GM19467 (cell line): ENCODE measurements around the gene NRXN2.

Source experiments
- ATAC-seq: cut with Tn5 transposase; IDR thresholded peaks from one replicate; pipeline ENCODE4 v1.9.1; 2021; ENCODE audit warnings: mild to moderate bottlenecking, moderate library complexity; ENCODE audit not compliant: unreplicated experiment

The NRXN2 gene

GRCh38 chr11:64723117-64723906 is at the start of gene NRXN2:
NRXN2 (minus strand) TSS chr11:64723197; CDS start chr11:64713699, 9,498 bp downstream.
- ATAC-seq: peak; percentile 58

- ATAC-seq: no peak
Measured at GRCh38 chr11:64772303-64773018, 49.5 kb upstream of the NRXN2 start.

GRCh38 chr11:64771861-64772260 is 48.9 kb upstream of the NRXN2 start:
- no peak for ATAC-seq

DNA sequence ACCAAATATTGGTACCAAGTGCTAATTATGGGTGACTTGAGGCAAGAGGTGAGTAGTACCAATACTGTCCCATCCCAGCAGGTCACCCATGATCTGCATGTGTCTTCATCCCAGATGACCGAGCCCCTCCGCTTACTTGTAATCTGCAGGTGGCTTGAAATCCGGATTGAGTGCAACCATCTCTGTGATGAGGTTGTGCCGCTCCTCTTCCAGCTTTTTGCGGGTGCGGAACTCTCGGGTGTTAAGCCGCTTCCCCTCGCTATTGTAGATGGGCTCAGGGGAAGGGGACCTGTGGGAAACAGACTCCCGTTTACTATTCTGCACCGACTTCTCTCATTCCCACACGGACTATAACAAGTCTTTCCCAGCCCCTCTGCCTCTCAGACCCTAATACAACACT is 47.1 kb upstream of the NRXN2 start:
- ATAC-seq: no peak

DNA sequence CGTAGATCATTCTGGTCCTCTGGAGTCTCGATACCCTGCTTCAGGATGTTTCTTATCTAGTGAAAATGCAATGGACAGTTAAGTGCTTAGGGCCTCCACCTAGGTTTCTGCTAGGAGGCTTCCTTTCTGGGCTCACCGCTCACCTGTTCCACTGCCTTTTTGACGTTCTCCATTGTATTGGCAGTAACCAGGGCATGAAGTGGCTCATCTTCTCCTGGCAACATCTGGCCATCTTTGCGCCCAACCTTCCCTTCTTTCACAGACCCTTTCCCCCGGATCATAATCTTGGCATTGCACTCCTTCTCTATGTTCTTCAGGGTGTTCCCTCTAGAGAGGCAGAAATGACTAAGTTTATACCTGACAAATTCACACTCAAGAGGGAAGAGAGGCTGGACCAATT is 46.3 kb upstream of the NRXN2 start:
- no peak for ATAC-seq

DNA sequence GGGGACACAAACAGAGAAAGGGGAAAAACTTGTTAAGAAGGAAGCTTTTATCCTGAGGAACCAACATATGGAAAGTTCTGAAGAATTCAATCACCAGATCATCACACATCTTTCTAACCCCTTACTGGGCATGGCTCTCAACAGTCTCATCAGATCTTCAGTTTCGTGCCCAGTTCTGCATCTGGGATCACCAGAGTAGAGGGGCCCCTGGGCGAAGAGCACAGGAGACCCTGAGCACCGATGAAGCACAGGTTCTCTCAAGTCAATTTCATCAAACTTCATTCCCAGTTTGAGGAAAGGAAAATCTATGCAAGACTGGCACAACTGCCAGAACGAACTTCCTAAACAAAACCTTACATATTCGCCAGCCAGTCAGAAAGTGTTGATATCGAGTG is 45.3 kb upstream of the NRXN2 start:
- no peak for ATAC-seq

GRCh38 chr11:64767344-64768299 is 44.6 kb upstream of the NRXN2 start:
- no peak for ATAC-seq

DNA sequence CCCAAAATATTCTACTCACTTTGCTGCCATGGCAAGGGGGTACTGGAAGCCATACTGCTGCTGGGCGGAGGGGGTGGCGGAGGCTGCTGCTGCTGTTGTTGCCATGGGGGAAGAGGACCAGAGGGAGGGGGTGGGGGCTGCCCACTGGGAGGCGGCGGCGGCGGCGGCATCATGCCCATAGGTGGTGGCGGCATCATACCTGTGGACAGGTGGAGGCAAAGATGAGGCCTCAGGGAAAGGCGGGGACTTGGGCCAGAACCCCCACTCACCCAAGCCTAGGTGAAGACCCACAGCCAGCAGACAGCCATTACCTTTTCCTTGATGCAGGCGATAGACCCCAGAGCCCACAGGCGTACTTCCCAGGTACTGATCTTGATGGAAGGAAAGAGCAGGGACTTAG is 43.9 kb upstream of the NRXN2 start:
- ATAC-seq: no peak

GRCh38 chr11:64765851-64766665 is 43.1 kb upstream of the NRXN2 start:
- ATAC-seq: no peak

DNA sequence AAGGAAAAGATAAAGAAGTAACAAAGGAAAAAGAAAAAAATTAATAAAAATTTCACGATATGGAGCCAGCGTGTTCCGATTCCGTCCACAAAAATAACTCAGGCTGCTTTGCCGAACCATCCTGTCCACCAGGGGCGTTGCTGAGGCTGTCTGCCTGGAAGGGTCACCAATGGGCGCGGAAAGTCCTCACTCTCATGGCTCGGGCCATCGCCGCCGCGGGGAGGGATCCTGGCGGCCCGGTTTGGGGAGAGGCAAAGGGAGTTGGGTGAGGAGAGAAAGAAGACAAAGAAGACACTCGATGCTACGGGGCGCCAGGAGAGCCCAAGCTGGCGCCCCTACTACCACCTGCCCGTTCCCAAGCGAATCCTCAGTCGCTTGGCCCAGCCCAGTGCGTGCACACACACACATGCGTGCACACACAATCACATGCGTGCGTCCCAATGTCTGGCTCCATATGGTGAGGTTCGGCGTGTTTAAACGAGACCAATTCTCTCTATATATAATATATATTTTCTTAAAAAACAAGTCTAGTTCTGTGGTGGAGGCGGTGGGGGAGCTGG is 42.4 kb upstream of the NRXN2 start:
- no peak for ATAC-seq

GRCh38 chr11:64764753-64765152 is 41.8 kb upstream of the NRXN2 start:
- ATAC-seq: no peak

- ATAC-seq: no peak
Measured at GRCh38 chr11:64764040-64764611, 41.1 kb upstream of the NRXN2 start.

GRCh38 chr11:64763526-64764039 is 40.6 kb upstream of the NRXN2 start:
- no peak for ATAC-seq

GRCh38 chr11:64762674-64763525 is 39.9 kb upstream of the NRXN2 start:
- no peak for ATAC-seq

- ATAC-seq: no peak
Measured at GRCh38 chr11:64762277-64762673, 39.3 kb upstream of the NRXN2 start.

DNA sequence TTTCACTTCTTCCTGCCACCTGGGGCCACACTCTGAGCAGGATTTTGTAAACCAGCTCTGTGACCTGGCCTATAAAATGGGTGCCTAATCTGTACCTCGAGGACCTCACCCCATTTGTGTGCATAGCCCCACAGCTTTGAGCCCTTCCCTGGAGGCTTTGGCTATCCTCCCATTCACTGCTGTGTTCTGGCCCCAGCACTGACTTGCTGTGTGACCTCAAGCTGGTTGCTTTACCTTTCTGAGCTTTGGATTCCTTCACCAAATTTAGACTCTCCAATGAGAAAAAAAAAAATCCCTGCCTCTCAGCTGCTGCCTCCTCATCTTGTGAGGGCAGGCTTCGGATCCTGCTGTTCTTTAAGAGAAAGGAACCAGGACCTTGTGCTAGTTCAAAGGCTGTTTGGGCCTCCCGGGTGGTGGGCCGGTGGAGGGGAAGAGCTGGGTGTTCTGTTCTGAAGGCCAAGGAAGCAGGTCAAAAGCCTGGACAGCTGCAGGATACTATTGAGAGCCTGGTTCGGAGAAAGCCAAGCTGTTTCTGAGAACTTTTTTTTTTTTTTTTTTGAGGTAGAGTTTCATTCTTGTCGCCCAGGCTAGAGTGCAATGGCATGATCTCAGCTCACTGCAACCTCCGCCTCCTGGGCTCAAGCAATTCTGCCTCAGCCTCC is 37.9 kb upstream of the NRXN2 start:
- ATAC-seq: no peak

DNA sequence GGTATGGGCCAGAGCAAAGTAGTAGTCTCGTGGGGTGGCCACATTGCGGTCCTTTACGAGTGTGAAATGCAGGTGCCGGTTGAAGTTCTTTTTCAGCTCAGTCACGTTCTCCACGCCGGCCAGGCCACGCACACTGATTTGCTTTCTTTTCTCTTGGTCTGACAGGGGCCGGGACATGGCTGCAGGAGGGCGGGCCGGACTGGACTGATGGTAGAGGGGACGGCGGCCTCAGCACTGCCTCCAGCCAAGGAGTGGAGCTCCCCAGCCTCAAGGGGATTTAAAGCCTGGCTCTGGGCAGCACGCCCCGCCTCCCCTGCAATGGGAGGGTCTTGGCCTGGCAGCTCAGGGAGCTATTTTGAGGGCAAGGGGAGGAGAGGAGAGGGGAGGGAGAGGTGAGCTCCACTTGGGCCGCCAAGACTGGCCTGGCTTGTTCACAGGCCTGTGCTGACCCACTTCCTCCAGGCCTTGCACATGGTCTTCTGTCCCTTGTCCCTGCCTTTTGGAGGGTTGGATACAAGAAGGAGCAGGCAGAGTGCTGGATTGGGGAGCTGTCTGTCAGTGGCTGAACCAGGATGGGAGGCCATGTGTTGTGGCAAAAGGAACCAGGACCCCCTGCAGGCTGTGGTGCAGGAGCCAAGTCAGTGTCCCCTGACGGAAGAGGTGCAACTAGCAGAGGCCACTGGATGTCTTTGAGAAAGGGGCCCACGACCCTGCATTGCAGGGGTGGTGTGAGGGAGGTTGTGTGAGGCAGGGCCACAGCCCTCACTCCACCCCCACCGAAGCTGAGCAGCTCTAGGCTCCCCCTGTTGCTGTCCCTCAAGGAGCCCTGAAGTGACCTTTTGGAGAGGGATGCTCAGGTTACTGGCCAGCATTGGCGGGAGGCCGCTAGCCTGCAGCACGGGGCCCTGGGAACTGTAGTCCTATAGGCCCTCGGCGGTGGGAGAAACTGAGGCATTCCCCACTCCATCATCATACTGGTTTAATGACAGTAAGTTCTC is 37.0 kb upstream of the NRXN2 start, which contains the start of gene PYGM:
PYGM (minus strand) TSS at position 253 of the 998 bp plus-strand sequence; CDS start at position 177, 76 bp downstream.
- no peak for ATAC-seq
